ENCODE measurements around the gene TTBK2. TPM values are rescaled to one million over a fixed set of nuclear protein-coding genes. Genes with fewer than 3 reads are reported as not detected.
"Not testable (repeated sequence)": the region's sequence is repeated elsewhere in the genome, so short reads cannot be mapped to it uniquely, and the experiment has no call there.

TTBK2 gene
- total RNA-seq, 4 donors from 2014 or later: 8.8 to 20.3 (median 16.2) TPM

DNA sequence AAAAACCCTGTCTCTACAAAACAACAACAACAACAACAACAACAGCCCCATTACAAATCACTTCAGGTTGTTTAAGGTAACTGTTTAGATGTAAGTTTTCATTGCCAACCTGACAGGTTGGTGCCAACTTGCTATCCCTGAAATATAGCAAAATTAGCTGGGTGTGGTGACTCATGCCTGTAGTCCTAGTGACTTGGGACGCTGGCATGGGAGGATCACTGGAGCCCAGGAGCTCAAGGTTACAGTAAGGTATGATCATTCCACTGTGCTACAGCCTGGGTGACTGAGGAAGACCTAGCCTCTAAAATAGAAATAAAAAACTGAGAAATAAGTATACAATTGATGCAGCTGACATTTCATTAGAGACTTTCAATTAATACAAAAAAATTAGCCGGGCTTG is 147.7 kb downstream of the TTBK2 start:
- Histone ChIP-seq H3K27me3 (no peaks in the 10 kb centered on the region), H3K9me3 (no peaks in the 10 kb centered on the region), H3K27ac (no peak overlapping the region), H3K4me1 (peaks cover 6 to 28% of the 10 kb centered on the region in 2 donors), H3K4me3 (no peak overlapping the region), H3K36me3 (peaks cover 0 to 24% of the 10 kb centered on the region in 2 donors)
- in situ Hi-C loops (cut with MboI; ENCODE audit: low sequenced_read_pairs in 4 of 4): no loop called here
- intact Hi-C loops (cut with DNase I; ENCODE audit: low total_unique reads): no loop called here
- DNase-seq (no peak), ATAC-seq (no peak)
- TF ChIP-seq, protein P1, sequence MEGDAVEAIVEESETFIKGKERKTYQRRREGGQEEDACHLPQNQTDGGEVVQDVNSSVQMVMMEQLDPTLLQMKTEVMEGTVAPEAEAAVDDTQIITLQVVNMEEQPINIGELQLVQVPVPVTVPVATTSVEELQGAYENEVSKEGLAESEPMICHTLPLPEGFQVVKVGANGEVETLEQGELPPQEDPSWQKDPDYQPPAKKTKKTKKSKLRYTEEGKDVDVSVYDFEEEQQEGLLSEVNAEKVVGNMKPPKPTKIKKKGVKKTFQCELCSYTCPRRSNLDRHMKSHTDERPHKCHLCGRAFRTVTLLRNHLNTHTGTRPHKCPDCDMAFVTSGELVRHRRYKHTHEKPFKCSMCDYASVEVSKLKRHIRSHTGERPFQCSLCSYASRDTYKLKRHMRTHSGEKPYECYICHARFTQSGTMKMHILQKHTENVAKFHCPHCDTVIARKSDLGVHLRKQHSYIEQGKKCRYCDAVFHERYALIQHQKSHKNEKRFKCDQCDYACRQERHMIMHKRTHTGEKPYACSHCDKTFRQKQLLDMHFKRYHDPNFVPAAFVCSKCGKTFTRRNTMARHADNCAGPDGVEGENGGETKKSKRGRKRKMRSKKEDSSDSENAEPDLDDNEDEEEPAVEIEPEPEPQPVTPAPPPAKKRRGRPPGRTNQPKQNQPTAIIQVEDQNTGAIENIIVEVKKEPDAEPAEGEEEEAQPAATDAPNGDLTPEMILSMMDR (IDR thresholded peaks at IDR 0.05 in 4 of 5, conservative IDR thresholded peaks at IDR 0.05 in 1 of 5): no peak
- TF ChIP-seq POLR2A (IDR thresholded peaks at IDR 0.05): no peak

- in situ Hi-C loops (cut with MboI; ENCODE audit: low sequenced_read_pairs in 4 of 4): no loop called here
- no peaks in the 10 kb centered on the region for H3K27me3 ChIP-seq
- no peak for TF ChIP-seq POLR2A (IDR thresholded peaks at IDR 0.05)
- TF ChIP-seq, protein P1 (IDR thresholded peaks at IDR 0.05 in 4 of 5, conservative IDR thresholded peaks at IDR 0.05 in 1 of 5): no peak
- H3K4me3 ChIP-seq: no peak overlapping the region
- H3K9me3 ChIP-seq: no peaks in the 10 kb centered on the region
- peaks cover 6 to 28% of the 10 kb centered on the region in 2 donors for H3K4me1 ChIP-seq
- ATAC-seq: peak in 1 of 2 donors; percentile 82
- intact Hi-C loops (cut with DNase I; ENCODE audit: low total_unique reads): no loop called here
- H3K27ac ChIP-seq: peak overlapping the region in 1 of 4 donors; percentile 14
- DNase-seq: peak; percentile 8 to 62
- peaks cover 0 to 24% of the 10 kb centered on the region in 2 donors for H3K36me3 ChIP-seq
These were observed 148.4 kb downstream of the TTBK2 start for GRCh38 chr15:42772144-42772543.

DNA sequence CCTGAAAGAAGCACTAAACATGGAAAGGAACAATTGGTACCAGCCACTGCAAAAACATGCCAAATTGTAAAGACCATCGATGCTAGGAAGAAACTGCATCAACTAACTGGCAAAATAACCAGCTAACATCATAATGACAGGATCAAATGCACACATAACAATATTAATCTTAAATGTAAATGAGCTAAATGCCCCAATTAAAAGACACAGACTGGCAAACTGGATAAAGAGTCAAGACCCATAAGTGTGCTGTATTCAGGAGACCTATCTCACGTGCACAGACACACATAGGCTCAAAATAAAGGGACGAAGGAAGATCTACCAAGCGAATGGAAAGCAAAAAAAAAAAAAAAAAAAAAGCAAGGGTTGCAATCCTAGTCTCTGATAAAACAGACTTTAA is 154.5 kb downstream of the TTBK2 start:
- in situ Hi-C loops (cut with MboI; ENCODE audit: low sequenced_read_pairs in 4 of 4); H3K36me3 ChIP-seq; ATAC-seq; H3K4me3 ChIP-seq; intact Hi-C loops (cut with DNase I; ENCODE audit: low total_unique reads); H3K27me3 ChIP-seq; H3K9me3 ChIP-seq; H3K4me1 ChIP-seq; DNase-seq; H3K27ac ChIP-seq: not testable (repeated sequence)

- ATAC-seq; in situ Hi-C loops (cut with MboI; ENCODE audit: low sequenced_read_pairs in 4 of 4); H3K4me3 ChIP-seq; intact Hi-C loops (cut with DNase I; ENCODE audit: low total_unique reads); H3K27ac ChIP-seq; DNase-seq; H3K4me1 ChIP-seq; H3K27me3 ChIP-seq; H3K9me3 ChIP-seq; H3K36me3 ChIP-seq: not testable (repeated sequence)
These were observed 156.3 kb downstream of the TTBK2 start for GRCh38 chr15:42764154-42764731.

DNA sequence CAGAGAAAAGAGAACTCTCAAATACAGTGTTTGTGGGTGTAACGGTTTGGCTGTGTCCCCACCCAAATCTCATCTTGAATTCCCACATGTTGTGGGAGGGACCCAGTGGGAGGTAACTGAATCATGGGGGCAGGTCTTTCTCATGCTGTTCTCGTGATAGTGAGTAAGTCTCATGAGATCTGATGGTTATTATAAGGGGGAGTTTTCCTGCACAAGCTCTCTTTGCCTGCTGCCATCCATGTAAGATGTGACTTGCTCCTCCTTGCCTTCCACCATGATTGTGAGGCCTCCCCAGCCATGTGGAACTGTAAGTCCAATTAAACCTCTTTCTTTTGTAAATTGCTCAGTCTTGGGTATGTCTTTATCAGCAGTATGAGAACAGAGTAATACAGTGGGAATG is 158.8 kb downstream of the TTBK2 start:
- H3K27ac ChIP-seq; H3K27me3 ChIP-seq; in situ Hi-C loops (cut with MboI; ENCODE audit: low sequenced_read_pairs in 4 of 4); H3K9me3 ChIP-seq; H3K4me1 ChIP-seq; intact Hi-C loops (cut with DNase I; ENCODE audit: low total_unique reads); DNase-seq; ATAC-seq; H3K4me3 ChIP-seq; H3K36me3 ChIP-seq: not testable (repeated sequence)

- in situ Hi-C loops (cut with MboI; ENCODE audit: low sequenced_read_pairs in 4 of 4) (no loop called here), intact Hi-C loops (cut with DNase I; ENCODE audit: low total_unique reads) (no loop called here)
- TF ChIP-seq, protein P1 (IDR thresholded peaks at IDR 0.05 in 4 of 5, conservative IDR thresholded peaks at IDR 0.05 in 1 of 5): no peak
- no peak for TF ChIP-seq POLR2A (IDR thresholded peaks at IDR 0.05)
- Histone ChIP-seq H3K4me1 (peaks cover 0 to 6% of the 10 kb centered on the region in 2 donors), H3K9me3 (peaks cover 0 to 8% (median 0%) of the 10 kb centered on the region in 3 donors), H3K36me3 (no peaks in the 10 kb centered on the region), H3K4me3 (no peak overlapping the region), H3K27ac (no peak overlapping the region), H3K27me3 (no peaks in the 10 kb centered on the region)
- no peak for DNase-seq
- ATAC-seq: no peak
These were observed 159.8 kb downstream of the TTBK2 start for GRCh38 chr15:42760759-42761158.

Measured in gastrocnemius medialis (tissue), 4 donors.